PC-3 (cell line): ENCODE measurements around the gene ITGB3. TPM values are rescaled to one million over a fixed set of nuclear protein-coding genes. Genes with fewer than 3 reads are reported as not detected.
A peak's percentile ranks its signal among the peaks of the same experiment; 100 is the strongest.

Experiments used
- ATAC-seq: fragments of 200-7000 bp; cut with Tn5 transposase; 2 replicates; pipeline ENCODE4 v1.9.1; 2020; ENCODE audit warnings: mild to moderate bottlenecking, moderate library complexity
- Bru-seq: library from RNA; stranded (reverse); fragments of 400-500 nt; gene quantifications from one replicate; lab custom pipeline; 2021; lab: Mats Ljungman, UMichigan
- BruChase-seq, 2 experiments: library from RNA; stranded (reverse); fragments of 400-500 nt; gene quantifications; one replicate each; lab custom pipeline; 2021; lab: Mats Ljungman, UMichigan
- BruUV-seq: library from RNA; stranded (reverse); fragments of 400-500 nt; replicated peaks from 2 replicates; lab custom pipeline; 2021; lab: Mats Ljungman, UMichigan
- CTCF ChIA-PET: fragments of 300-600 bp; sonication (Branson Sonifier 250); formaldehyde crosslinking; loops from one replicate; lab custom pipeline; 2022; ENCODE audit warnings: antibody characterized with exemption; lab: Charles Lee
- POLR2A ChIA-PET: fragments of 300-600 bp; sonication (Branson Sonifier 250); formaldehyde crosslinking; loops from one replicate; lab custom pipeline; 2022; ENCODE audit warnings: antibody characterized with exemption; ENCODE audit not compliant: unreplicated experiment; lab: Charles Lee
- DNase-seq: peaks from one replicate; pipeline ENCODE4 v3.0.0-alpha.2; 2015
- H2AFZ ChIP-seq: fragments of 300-600 bp; sonication (generic); 2 replicates; pipeline ENCODE4 v1.6.0; 2016; ENCODE audit warnings: antibody characterized with exemption, low read length
- H3F3A ChIP-seq: fragments of 300-600 bp; sonication (generic); one replicate; pipeline ENCODE4 v1.6.0; 2017; ENCODE audit warnings: antibody characterized with exemption, low read length, control low read depth, mild to moderate bottlenecking; ENCODE audit not compliant: unreplicated experiment
- H3K27ac ChIP-seq: fragments of 300-600 bp; sonication (generic); 2 replicates; pipeline ENCODE4 v1.5.1; 2016; ENCODE audit warnings: mild to moderate bottlenecking, low read length
- H3K27me3 ChIP-seq: fragments of 300-600 bp; sonication (generic); 2 replicates; pipeline ENCODE4 v1.6.1; 2016; ENCODE audit warnings: low read length, mixed read lengths
- H3K36me3 ChIP-seq: fragments of 300-600 bp; sonication (generic); 2 replicates; pipeline ENCODE4 v1.6.1; 2016; ENCODE audit warnings: low read depth, mixed run types, low read length, mixed read lengths
- H3K4me1 ChIP-seq: fragments of 300-600 bp; sonication (generic); 2 replicates; pipeline ENCODE4 v1.5.1; 2016; ENCODE audit warnings: low read length; ENCODE audit not compliant: insufficient read depth
- H3K4me2 ChIP-seq: fragments of 300-600 bp; sonication (generic); 2 replicates; pipeline ENCODE4 v1.6.0; 2016; ENCODE audit warnings: low read length
- H3K4me3 ChIP-seq: fragments of 300-600 bp; sonication (generic); 2 replicates; pipeline ENCODE4 v1.5.1; 2016; ENCODE audit warnings: mild to moderate bottlenecking, low read length, mixed read lengths
- H3K79me2 ChIP-seq: fragments of 300-600 bp; sonication (generic); 2 replicates; pipeline ENCODE4 v1.6.1; 2017; ENCODE audit warnings: low read length, mixed read lengths
- H3K9ac ChIP-seq: fragments of 300-600 bp; sonication (generic); 2 replicates; pipeline ENCODE4 v1.6.0; 2016; ENCODE audit warnings: mild to moderate bottlenecking, low read length
- H3K9me2 ChIP-seq: fragments of 300-600 bp; sonication (generic); replicated peaks from 2 replicates; pipeline ENCODE4 v1.6.1; 2016; ENCODE audit warnings: mixed run types, low read length, mixed read lengths
- H3K9me3 ChIP-seq: fragments of 300-600 bp; sonication (generic); 2 replicates; pipeline ENCODE4 v1.6.1; 2016; ENCODE audit warnings: low read length, mixed read lengths
- H4K20me1 ChIP-seq: fragments of 300-600 bp; sonication (generic); 2 replicates; pipeline ENCODE4 v1.6.1; 2016; ENCODE audit warnings: low read length, mixed read lengths
- EZH2 ChIP-seq: fragments of 300-600 bp; sonication (generic); IDR thresholded peaks from one replicate; pipeline ENCODE4 v1.6.1; 2017; ENCODE audit warnings: antibody characterized with exemption, mild to moderate bottlenecking, low read length; ENCODE audit not compliant: unreplicated experiment
- EZH2phosphoT487 ChIP-seq: fragments of 300-600 bp; sonication (generic); IDR thresholded peaks from 2 replicates; pipeline ENCODE4 v1.6.1; 2018; ENCODE audit warnings: mild to moderate bottlenecking, antibody characterized with exemption, low read length, borderline replicate concordance
- intact Hi-C: fragments of 100-400 bp; cut with micrococcal nuclease; formaldehyde crosslinking; loops from 2 replicates; pipeline ENCODE4 v1.9.0; 2023
- long read RNA-seq: library from polyadenylated mRNA; unstranded; transcript quantifications from one replicate; pipeline ENCODE4 v2.0.0, GENCODE V29; 2021; ENCODE audit not compliant: unreplicated experiment
- total RNA-seq: library from RNA; depleted of rRNA; stranded (reverse); fragments of >200 nt; gene quantifications from 2 replicates; pipeline ENCODE4 v1.2.3, GENCODE V29; 2014; rRNA removed
- TF ChIP-seq, protein P1 (sequence below): fragments of 300-600 bp; sonication (generic); conservative IDR thresholded peaks from 2 replicates; pipeline ENCODE4 v1.5.1; 2017; ENCODE audit warnings: antibody characterized with exemption, low read depth, mild to moderate bottlenecking, low read length

Gene ITGB3
- total RNA-seq, result 0.36 and 0.69 TPM in 2 replicates
- Bru-seq, nascent RNA, result percentile 50 among the genes with signal in this experiment
- percentile 63 among the genes with signal in this experiment for BruChase-seq, experiment 1, labeled RNA remaining after a 6-hour chase
- percentile 66 among the genes with signal in this experiment for BruChase-seq, experiment 2, labeled RNA remaining after a 2-hour chase
- long read RNA-seq, partial matches to known transcripts, result 3 of 8 reads
- long read RNA-seq, other reads (novel, unspliced or antisense), result 2 of 8 reads

DNA sequence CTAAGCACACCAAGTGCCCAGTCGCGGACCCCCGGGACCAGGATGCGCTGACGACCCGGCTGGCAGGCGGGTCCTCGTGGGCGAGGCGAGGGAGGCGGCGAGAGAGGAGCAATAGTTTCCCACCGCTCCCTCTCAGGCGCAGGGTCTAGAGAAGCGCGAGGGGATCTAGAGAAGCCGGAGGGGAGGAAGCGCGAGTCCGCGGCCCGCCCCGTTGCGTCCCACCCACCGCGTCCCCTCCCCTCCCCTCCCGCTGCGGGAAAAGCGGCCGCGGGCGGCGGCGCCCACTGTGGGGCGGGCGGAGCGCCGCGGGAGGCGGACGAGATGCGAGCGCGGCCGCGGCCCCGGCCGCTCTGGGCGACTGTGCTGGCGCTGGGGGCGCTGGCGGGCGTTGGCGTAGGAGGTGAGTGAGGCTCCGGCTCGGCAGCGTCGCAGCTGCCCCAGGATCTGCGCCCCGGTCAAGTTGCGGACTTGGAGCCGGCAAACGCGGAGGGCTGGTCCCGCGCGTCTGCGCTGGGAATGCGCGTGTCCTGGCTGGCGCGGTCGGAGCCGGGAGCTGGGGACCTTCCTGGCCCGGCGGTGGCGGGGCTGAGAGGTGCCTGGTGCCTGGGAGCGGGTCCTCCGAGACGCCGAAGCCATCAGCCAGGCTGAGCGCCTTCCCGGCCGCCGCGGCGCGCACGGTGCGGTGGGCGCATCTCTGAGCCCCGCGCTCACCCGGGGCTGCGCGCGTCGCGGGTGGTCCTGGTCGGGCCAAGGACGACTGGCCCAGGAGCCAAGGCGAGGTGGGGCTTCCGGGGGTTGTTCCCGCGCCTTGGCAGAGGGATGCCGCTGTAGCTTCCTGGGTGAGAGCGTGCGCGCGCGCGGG, at the start of gene ITGB3:
ITGB3 (plus strand) TSS at position 287 of the 862 bp plus-strand sequence; CDS start at position 322, 35 bp downstream.
- Histone ChIP-seq H3K27ac (no peak within 1 kb of the TSS), H3K9me3 (no peaks in the 10 kb centered on the region), H3K9ac (0 out of 2 replicates have a peak within 1 kb of the TSS, but pooled peaks have one; percentile 16), H3K4me1 (peaks cover 21% of the 10 kb centered on the region), H4K20me1 (no peaks in the 10 kb centered on the region), H3K36me3 (no peaks in the 10 kb centered on the region), H3K79me2 (no peaks in the 10 kb centered on the region), H3K9me2 (no peaks in the 10 kb centered on the region), H2AFZ (peak within 1 kb of the TSS; percentile 91), H3K4me3 (peak within 1 kb of the TSS; percentile 77), H3F3A (no peaks in the 10 kb centered on the region), H3K27me3 (peaks cover 4% of the 10 kb centered on the region), H3K4me2 (peak within 1 kb of the TSS; percentile 97)
- DNase-seq, result peak; percentile 84
- ChIA-PET POLR2A (no interaction called here), CTCF (interaction anchor here (0.5 kb wide), 1 partner anchor 121 kb away, joined by 3 read pairs; no protein-coding TSS in a partner anchor)
- ATAC-seq, result peak; percentile 96
- intact Hi-C loops, result loop anchor here (1.0 kb wide), 1 partner anchor 62 kb away; no protein-coding TSS in a partner anchor
- TF ChIP-seq, protein P1, sequence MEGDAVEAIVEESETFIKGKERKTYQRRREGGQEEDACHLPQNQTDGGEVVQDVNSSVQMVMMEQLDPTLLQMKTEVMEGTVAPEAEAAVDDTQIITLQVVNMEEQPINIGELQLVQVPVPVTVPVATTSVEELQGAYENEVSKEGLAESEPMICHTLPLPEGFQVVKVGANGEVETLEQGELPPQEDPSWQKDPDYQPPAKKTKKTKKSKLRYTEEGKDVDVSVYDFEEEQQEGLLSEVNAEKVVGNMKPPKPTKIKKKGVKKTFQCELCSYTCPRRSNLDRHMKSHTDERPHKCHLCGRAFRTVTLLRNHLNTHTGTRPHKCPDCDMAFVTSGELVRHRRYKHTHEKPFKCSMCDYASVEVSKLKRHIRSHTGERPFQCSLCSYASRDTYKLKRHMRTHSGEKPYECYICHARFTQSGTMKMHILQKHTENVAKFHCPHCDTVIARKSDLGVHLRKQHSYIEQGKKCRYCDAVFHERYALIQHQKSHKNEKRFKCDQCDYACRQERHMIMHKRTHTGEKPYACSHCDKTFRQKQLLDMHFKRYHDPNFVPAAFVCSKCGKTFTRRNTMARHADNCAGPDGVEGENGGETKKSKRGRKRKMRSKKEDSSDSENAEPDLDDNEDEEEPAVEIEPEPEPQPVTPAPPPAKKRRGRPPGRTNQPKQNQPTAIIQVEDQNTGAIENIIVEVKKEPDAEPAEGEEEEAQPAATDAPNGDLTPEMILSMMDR, result peak; percentile 57
- no peak for TF ChIP-seq EZH2phosphoT487
- BruUV-seq, result no TSS peak

DNA sequence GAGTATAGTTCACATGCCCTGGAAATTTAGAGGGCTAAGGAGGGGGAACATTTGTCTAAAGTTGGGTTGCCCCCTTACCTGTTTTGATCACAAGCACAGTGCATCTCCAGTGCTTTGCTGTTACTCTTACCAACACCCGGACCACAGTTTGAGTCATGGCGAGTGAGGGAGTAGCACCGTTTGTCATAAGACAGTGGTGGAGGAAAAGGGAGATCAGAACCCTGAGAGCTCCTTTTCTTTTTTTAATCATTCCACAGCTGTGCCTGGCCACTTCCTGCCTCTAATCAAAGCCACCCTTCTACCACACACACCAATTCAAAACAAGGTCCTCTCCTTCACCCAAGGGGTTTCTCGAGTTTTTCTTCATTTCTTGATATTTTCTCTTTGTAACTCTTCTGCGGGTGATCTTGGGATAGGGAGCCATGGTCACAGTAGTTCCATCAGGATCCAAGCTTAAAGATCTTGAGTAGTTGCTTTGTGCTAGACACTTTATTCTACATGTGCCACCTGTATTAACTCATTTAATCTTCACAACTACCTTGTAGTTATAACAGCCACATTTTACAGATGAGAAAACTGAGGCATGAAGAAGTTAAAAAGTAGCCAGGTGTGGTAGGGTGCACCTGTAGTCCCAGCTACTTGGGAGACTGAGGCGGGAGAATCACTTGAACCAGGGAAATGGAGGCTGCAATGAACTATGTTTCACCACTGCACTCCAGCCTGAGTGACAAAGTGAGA, 49.5 kb upstream of the ITGB3 start:
- Histone ChIP-seq H2AFZ (no peak overlapping the region), H3K27me3 (no peaks in the 10 kb centered on the region), H3K4me1 (no peaks in the 10 kb centered on the region), H3K27ac (no peak overlapping the region), H3K9ac (no peak overlapping the region), H3K79me2 (no peaks in the 10 kb centered on the region), H3K36me3 (no peaks in the 10 kb centered on the region), H3F3A (no peaks in the 10 kb centered on the region), H3K4me2 (no peak overlapping the region), H3K9me3 (no peaks in the 10 kb centered on the region), H4K20me1 (no peaks in the 10 kb centered on the region), H3K4me3 (no peak overlapping the region), H3K9me2 (no peaks in the 10 kb centered on the region)
- intact Hi-C loops, result no loop called here
- no peak for TF ChIP-seq EZH2
- no peak for TF ChIP-seq EZH2phosphoT487
- TF ChIP-seq, protein P1, result no peak
- ATAC-seq (no peak), DNase-seq (no peak)
- ChIA-PET CTCF (interaction anchor here (0.6 kb wide), 1 partner anchor 190 kb away, joined by 3 read pairs; no protein-coding TSS in a partner anchor), POLR2A (interaction anchor here (0.7 kb wide), 1 partner anchor 73 kb away, joined by 4 read pairs; no protein-coding TSS in a partner anchor)
- no TSS peak for BruUV-seq
